Breast epithelium (tissue), 3 donors: Measurements from ENCODE around the gene PRH2.

ENCODE experiments used
- POLR2A ChIP-seq: fragments of 450-650 bp; IDR thresholded peaks from one replicate; pipeline ENCODE4 v1.6.1; 2016; ENCODE audit warnings: antibody characterized with exemption, mild to moderate bottlenecking, moderate library complexity
- POLR2AphosphoS5 ChIP-seq, 3 donors: sonication (generic); formaldehyde crosslinking; IDR thresholded peaks; one replicate each; pipeline ENCODE4 v1.6.1; 2017; ENCODE audit warnings: antibody characterized with exemption in 3 of 3
- TF ChIP-seq, protein P1 (sequence below), 3 donors: fragments of 450-650 bp; IDR thresholded peaks; one replicate each; pipeline ENCODE4 v1.5.1; 2016 to 2017; ENCODE audit warnings: antibody characterized with exemption in 3 of 3, mild to moderate bottlenecking in 3 of 3, moderate library complexity in 3 of 3

DNA sequence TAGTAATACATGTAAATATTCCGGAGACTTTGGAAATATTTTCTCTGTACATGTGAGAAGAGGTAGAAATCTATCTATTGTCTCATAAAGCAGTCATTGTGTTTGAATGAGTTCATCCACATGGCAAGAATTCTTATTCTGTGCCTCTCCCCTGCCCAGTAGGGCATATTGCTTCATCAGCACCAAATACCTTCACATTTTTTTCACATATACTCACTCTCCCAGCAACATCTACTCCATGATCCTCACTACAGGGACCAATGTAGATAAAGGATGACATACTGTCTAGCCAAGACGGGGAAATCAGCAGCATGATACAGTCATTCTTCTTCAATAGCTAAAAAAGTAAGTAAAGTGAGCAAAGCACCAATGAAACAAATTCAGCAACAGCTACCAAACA is 11.4 kb downstream of the PRH2 start:
- TF ChIP-seq, protein P1, sequence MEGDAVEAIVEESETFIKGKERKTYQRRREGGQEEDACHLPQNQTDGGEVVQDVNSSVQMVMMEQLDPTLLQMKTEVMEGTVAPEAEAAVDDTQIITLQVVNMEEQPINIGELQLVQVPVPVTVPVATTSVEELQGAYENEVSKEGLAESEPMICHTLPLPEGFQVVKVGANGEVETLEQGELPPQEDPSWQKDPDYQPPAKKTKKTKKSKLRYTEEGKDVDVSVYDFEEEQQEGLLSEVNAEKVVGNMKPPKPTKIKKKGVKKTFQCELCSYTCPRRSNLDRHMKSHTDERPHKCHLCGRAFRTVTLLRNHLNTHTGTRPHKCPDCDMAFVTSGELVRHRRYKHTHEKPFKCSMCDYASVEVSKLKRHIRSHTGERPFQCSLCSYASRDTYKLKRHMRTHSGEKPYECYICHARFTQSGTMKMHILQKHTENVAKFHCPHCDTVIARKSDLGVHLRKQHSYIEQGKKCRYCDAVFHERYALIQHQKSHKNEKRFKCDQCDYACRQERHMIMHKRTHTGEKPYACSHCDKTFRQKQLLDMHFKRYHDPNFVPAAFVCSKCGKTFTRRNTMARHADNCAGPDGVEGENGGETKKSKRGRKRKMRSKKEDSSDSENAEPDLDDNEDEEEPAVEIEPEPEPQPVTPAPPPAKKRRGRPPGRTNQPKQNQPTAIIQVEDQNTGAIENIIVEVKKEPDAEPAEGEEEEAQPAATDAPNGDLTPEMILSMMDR (IDR thresholded peaks at IDR 0.05): no peak
- TF ChIP-seq POLR2A: no peak
- no peak for TF ChIP-seq POLR2AphosphoS5 (IDR thresholded peaks at IDR 0.05)
